Panc1 (cell line): ENCODE measurements around the gene BMF. TPM values are rescaled to one million over a fixed set of nuclear protein-coding genes. Genes with fewer than 3 reads are reported as not detected.

Experiments
- ATAC-seq: fragments of 200-7000 bp; cut with Tn5 transposase; 2 replicates; pipeline ENCODE4 v1.9.1; 2020; ENCODE audit warnings: mild to moderate bottlenecking, moderate library complexity
- BruUV-seq: library from RNA; stranded (reverse); fragments of 400-500 nt; replicated peaks from 2 replicates; lab custom pipeline; 2021; lab: Mats Ljungman, UMichigan
- CTCF ChIA-PET: fragments of 300-600 bp; sonication (Branson Sonifier 250); formaldehyde crosslinking; loops from one replicate; lab custom pipeline; 2022; ENCODE audit warnings: antibody characterized with exemption; lab: Charles Lee
- POLR2A ChIA-PET: fragments of 300-600 bp; sonication (Branson Sonifier 250); formaldehyde crosslinking; loops from one replicate; lab custom pipeline; 2022; ENCODE audit warnings: antibody characterized with exemption; lab: Charles Lee
- DNase-seq: peaks from one replicate; pipeline ENCODE4 v3.0.0-alpha.2; 2010; ENCODE audit warnings: low read depth, low spot score
- H3K27ac ChIP-seq: 2 replicates; pipeline ENCODE4 v1.5.1; 2011; ENCODE audit warnings: mild to moderate bottlenecking, low read length, inconsistent platforms
- H3K27me3 ChIP-seq: fragments of 200-500 bp; sonication (Bioruptor generic); 2 replicates; pipeline ENCODE4 v1.6.0; 2014; ENCODE audit warnings: low read length, inconsistent platforms; ENCODE audit not compliant: control insufficient read depth, insufficient read depth
- H3K36me3 ChIP-seq: fragments of 200-500 bp; sonication (Bioruptor generic); 2 replicates; pipeline ENCODE4 v1.5.1; 2014; ENCODE audit warnings: inconsistent platforms, mild to moderate bottlenecking, low read length, moderate library complexity; ENCODE audit not compliant: control insufficient read depth, insufficient read depth
- H3K4me1 ChIP-seq: 2 replicates; pipeline ENCODE4 v1.5.1; 2011; ENCODE audit warnings: inconsistent platforms, mild to moderate bottlenecking, low read length, moderate library complexity; ENCODE audit not compliant: control insufficient read depth, insufficient read depth
- H3K4me3 ChIP-seq, 2 experiments: 2 replicates each; pipeline ENCODE4 v1.5.1; 2011 to 2012; ENCODE audit warnings: low read depth in 2 of 2, low read length in 2 of 2, mild to moderate bottlenecking in 2 of 2, inconsistent platforms in 1 of 2, moderate library complexity in 1 of 2
- H3K9me3 ChIP-seq: fragments of 200-500 bp; sonication (Bioruptor generic); 2 replicates; pipeline ENCODE4 v1.5.1; 2014; ENCODE audit warnings: low read depth, mild to moderate bottlenecking, inconsistent platforms, low read length, moderate library complexity; ENCODE audit not compliant: control insufficient read depth, insufficient read depth
- CTCF ChIP-seq: fragments of 450-650 bp; IDR thresholded peaks from 2 replicates; pipeline ENCODE4 v1.5.1; 2017; ENCODE audit warnings: mild to moderate bottlenecking
- POLR2AphosphoS5 ChIP-seq: IDR thresholded peaks from 2 replicates; pipeline ENCODE4 v1.6.1; 2012; ENCODE audit warnings: mild to moderate bottlenecking, low read depth, low read length, moderate library complexity
- REST ChIP-seq, 2 experiments: IDR thresholded peaks; 2 replicates each; pipeline ENCODE4 v1.6.1; 2011 to 2012; ENCODE audit warnings: low read depth in 2 of 2, control low read depth in 1 of 2, low read length in 1 of 2, mild to moderate bottlenecking in 1 of 2, moderate library complexity in 1 of 2; ENCODE audit not compliant: insufficient read depth in 1 of 2
- SIN3A ChIP-seq: IDR thresholded peaks from 2 replicates; pipeline ENCODE4 v1.6.1; 2012; ENCODE audit warnings: low read depth, mild to moderate bottlenecking, low read length, moderate library complexity, borderline replicate concordance; ENCODE audit not compliant: insufficient read depth
- TCF7L2 ChIP-seq: IDR thresholded peaks from 2 replicates; pipeline ENCODE4 v1.6.1; 2011; ENCODE audit warnings: mild to moderate bottlenecking, low read depth, low read length, inconsistent platforms
- in situ Hi-C: cut with HindIII; loops from 2 replicates; pipeline ENCODE4 v1.10.0; 2016; ENCODE audit warnings: low sequenced_read_pairs, low pct_unique_long_range_greater_than_20kb
- intact Hi-C: fragments of 100-400 bp; cut with micrococcal nuclease; formaldehyde crosslinking; loops from one replicate; pipeline ENCODE4 v1.10.0; 2022; ENCODE audit not compliant: unreplicated experiment
- total RNA-seq: library from RNA; stranded (reverse); gene quantifications from one replicate; pipeline ENCODE4 v1.2.1, GENCODE V29; 2021; ENCODE audit not compliant: unreplicated experiment

BMF gene
- total RNA-seq, 1 experiment from 2014 or later: 7.8 TPM

GRCh38 chr15:40060236-40060961 lies 48.3 kb downstream of the BMF start:
- no peak overlapping the region for H3K4me3 ChIP-seq
- BruUV-seq: no TSS peak
- POLR2A ChIA-PET: no interaction called here
- intact Hi-C loops: no loop called here
- no peaks in the 10 kb centered on the region for H3K36me3 ChIP-seq
- ATAC-seq: no peak
- no peak for DNase-seq
- in situ Hi-C loops: no loop called here
- no peak for TF ChIP-seq TCF7L2
- TF ChIP-seq POLR2AphosphoS5: no peak
- TF ChIP-seq SIN3A: no peak
- no peak for TF ChIP-seq CTCF
- TF ChIP-seq REST (IDR thresholded peaks at IDR 0.05; ENCODE audit: insufficient read depth in 1 of 2, low read depth in 2 of 2, low read length in 1 of 2): no peak
- CTCF ChIA-PET: interaction anchor here (1.4 kb wide), 1 partner anchor 9 kb away, joined by 3 read pairs; no protein-coding TSS in a partner anchor
- no peak overlapping the region for H3K27ac ChIP-seq
- peaks cover 12% of the 10 kb centered on the region for H3K4me1 ChIP-seq
- no peaks in the 10 kb centered on the region for H3K9me3 ChIP-seq
- no peaks in the 10 kb centered on the region for H3K27me3 ChIP-seq

GRCh38 chr15:40059821-40060220 lies 48.9 kb downstream of the BMF start:
- no peak for DNase-seq
- Histone ChIP-seq H3K27me3 (no peaks in the 10 kb centered on the region), H3K36me3 (no peaks in the 10 kb centered on the region), H3K4me1 (peaks cover 18% of the 10 kb centered on the region), H3K27ac (no peak overlapping the region), H3K4me3 (no peak overlapping the region), H3K9me3 (no peaks in the 10 kb centered on the region)
- in situ Hi-C loops: no loop called here
- BruUV-seq: no TSS peak
- no peak for TF ChIP-seq SIN3A
- TF ChIP-seq TCF7L2: no peak
- no peak for TF ChIP-seq POLR2AphosphoS5
- no peak for TF ChIP-seq CTCF
- TF ChIP-seq REST (IDR thresholded peaks at IDR 0.05; ENCODE audit: insufficient read depth in 1 of 2, low read depth in 2 of 2, low read length in 1 of 2): no peak
- ChIA-PET POLR2A (no interaction called here), CTCF (interaction anchor here (1.4 kb wide), 1 partner anchor 10 kb away, joined by 3 read pairs; no protein-coding TSS in a partner anchor)
- intact Hi-C loops: no loop called here
- ATAC-seq: no peak
